Small intestine (tissue), 7 donors: Measurements from ENCODE around the gene TMEFF2. TPM values are rescaled to one million over a fixed set of nuclear protein-coding genes. Genes with fewer than 3 reads are reported as not detected.

Experiments
- DNase-seq, 2 donors: peaks; one replicate each; pipeline versions ENCODE4 v3.0.0 to v3.0.0-alpha.2; 2013
- FAIRE-seq: peaks from 2 replicates; lab custom pipeline; 2012; peaks lifted over from hg19 to GRCh38; lab: Jason Lieb, UNC
- H3K27ac ChIP-seq, 3 donors: one replicate each; pipeline ENCODE4 v1.5.1; 2013; ENCODE audit warnings: low read length in 2 of 3, mild to moderate bottlenecking in 2 of 3, control low read depth in 1 of 3, inconsistent platforms in 1 of 3, low read depth in 1 of 3, moderate library complexity in 1 of 3
- H3K27me3 ChIP-seq, 3 donors: one replicate each; pipeline ENCODE4 v1.6.1; 2013; ENCODE audit warnings: low read length in 3 of 3, inconsistent platforms in 1 of 3; ENCODE audit not compliant: control insufficient read depth in 3 of 3, insufficient read depth in 3 of 3
- H3K36me3 ChIP-seq, 3 donors: one replicate each; pipeline ENCODE4 v1.6.1; 2013; ENCODE audit warnings: low read length in 3 of 3, inconsistent platforms in 1 of 3, low read depth in 1 of 3, mild to moderate bottlenecking in 1 of 3, moderate library complexity in 1 of 3; ENCODE audit not compliant: control insufficient read depth in 3 of 3, insufficient read depth in 2 of 3
- H3K4me1 ChIP-seq, 3 donors: one replicate each; pipeline ENCODE4 v1.6.1; 2013; ENCODE audit warnings: low read length in 2 of 3, inconsistent platforms in 1 of 3, low read depth in 1 of 3, mild to moderate bottlenecking in 1 of 3, moderate library complexity in 1 of 3; ENCODE audit not compliant: control insufficient read depth in 3 of 3, insufficient read depth in 2 of 3
- H3K4me3 ChIP-seq, 3 donors: one replicate each; pipeline ENCODE4 v1.5.1; 2013; ENCODE audit warnings: low read length in 3 of 3, control low read depth in 1 of 3, inconsistent platforms in 1 of 3, low read depth in 1 of 3, mild to moderate bottlenecking in 1 of 3, moderate library complexity in 1 of 3
- H3K9me3 ChIP-seq, 2 donors: one replicate each; pipeline ENCODE4 v1.6.1; 2013; ENCODE audit warnings: low read depth in 1 of 2, low read length in 1 of 2; ENCODE audit not compliant: control insufficient read depth in 2 of 2, insufficient read depth in 1 of 2
- WGBS, 3 donors: extraction: QIAGEN DNeasy Blood & Tissue Kit; methylation state at CpG; one replicate each; pipeline ENCODE4 v1.1.7; 2013; 5-methylcytosine and 5-hydroxymethylcytosine counted together
- polyA plus RNA-seq, 4 donors: library from polyadenylated mRNA; stranded (reverse) in 3 of 4; unstranded in 1 of 4; fragments of 200-250 nt in 3 of 4; fragments of 120-200 nt in 1 of 4; gene quantifications; one replicate each; pipeline versions ENCODE4 v1.2.1 to v1.2.3, GENCODE V29; 2013
- donor health status: healthy with polysubstance abuse.
- donor health status: control.
- donor health status: control.
- donor health status: Bipolar disorder and iron deficiency.
- donor health status: healthy.

The TMEFF2 gene
- polyA plus RNA-seq, 4 donors: 0.34 to 2.0 TPM; not detected in 2

DNA sequence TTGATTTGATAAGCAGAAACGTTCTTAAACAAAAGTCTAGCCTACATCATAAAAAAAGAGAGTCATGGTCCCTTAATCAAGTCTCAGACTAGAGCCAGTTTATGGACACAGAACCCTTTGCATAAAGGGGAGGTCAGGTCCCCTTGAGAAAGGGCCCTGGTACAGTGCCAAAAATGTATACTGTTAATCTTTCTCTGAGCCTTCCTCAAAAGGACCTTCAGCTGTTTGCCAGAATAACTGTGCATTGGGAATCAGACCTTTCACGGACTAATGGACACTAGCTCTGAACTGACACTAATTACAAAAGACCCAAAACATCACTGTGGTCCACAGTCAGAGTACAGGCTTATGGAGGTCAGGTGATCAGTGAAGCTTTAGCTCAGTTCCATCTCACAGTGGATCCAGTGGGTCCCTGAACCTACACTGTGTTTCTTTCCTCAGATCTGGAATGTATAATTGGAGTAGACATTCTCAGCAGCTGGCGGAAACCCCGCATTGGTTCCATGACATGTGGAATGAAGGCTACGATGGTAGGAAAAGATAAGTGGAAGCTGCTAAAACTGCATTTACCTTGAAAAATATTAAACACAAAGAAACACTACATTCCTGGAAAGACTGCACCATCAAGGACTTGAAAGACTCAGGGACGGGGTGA is 151.4 kb downstream of the TMEFF2 start:
- 78 to 84% (median 82%) methylated on average over 6 of the region's 6 CpGs for WGBS, 3 donors

GRCh38 chr2:192042126-192042525 is 152.6 kb downstream of the TMEFF2 start:
- peaks cover 0 to 3% of the 10 kb centered on the region in 2 donors for H3K9me3 ChIP-seq
- H3K27me3 ChIP-seq: no peaks in the 10 kb centered on the region
- no peak overlapping the region for H3K27ac ChIP-seq
- H3K36me3 ChIP-seq: no peaks in the 10 kb centered on the region
- H3K4me3 ChIP-seq: no peak overlapping the region
- no peak for DNase-seq
- no peak for FAIRE-seq
- WGBS, 3 donors: 89 to 90% (median 89%) methylated on average over 5 of the region's 5 CpGs
- no peaks in the 10 kb centered on the region for H3K4me1 ChIP-seq

More for the DNA sequence above, 151.4 kb downstream of the TMEFF2 start:
- Histone ChIP-seq H3K9me3 (peaks cover 0 to 3% of the 10 kb centered on the region in 2 donors), H3K27ac (no peak overlapping the region), H3K4me3 (no peak overlapping the region), H3K36me3 (no peaks in the 10 kb centered on the region), H3K27me3 (no peaks in the 10 kb centered on the region), H3K4me1 (no peaks in the 10 kb centered on the region)
- no peak for FAIRE-seq
- no peak for DNase-seq

GRCh38 chr2:192038110-192038509 is 156.6 kb downstream of the TMEFF2 start:
- DNase-seq: no peak
- no peak overlapping the region for H3K4me3 ChIP-seq
- WGBS, 3 donors: 76 to 86% (median 79%) methylated on average over 1 of the region's 1 CpG
- no peaks in the 10 kb centered on the region for H3K27me3 ChIP-seq
- no peak for FAIRE-seq
- H3K4me1 ChIP-seq: no peaks in the 10 kb centered on the region
- H3K27ac ChIP-seq: no peak overlapping the region
- H3K36me3 ChIP-seq: no peaks in the 10 kb centered on the region
- H3K9me3 ChIP-seq: no peaks in the 10 kb centered on the region

DNA sequence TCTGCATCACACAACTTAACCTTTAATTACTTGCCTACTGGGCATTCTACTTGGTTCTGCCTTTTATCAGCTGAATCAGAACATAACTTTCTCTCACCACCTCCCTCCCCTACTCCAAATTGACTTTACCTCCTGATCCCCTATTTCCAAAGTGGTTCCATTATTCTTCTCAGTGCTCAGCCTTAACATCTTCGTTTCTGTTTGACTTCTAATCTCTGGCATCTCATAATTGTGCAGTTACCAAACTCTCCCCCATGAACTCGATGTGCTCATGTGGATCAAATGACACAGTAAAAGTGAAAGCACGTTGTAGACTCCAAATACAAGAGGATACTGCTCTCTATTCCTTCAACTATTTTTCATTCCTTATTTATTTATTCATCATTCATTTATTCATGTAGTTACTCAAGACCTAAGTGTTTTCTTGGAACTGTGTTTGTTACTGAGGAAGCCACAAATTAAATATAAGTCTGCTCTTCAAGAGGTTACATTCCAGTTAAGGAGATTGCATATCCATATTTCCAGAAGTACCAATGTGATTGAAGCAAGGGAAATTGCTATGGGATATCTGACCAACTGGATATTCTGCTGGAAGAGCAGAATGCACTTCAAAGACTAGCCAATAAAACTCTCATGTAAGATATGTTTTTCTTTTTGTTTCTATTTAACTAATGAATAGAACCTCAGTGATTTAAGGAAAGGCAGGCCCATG is 158.8 kb downstream of the TMEFF2 start:
- WGBS, 3 donors: 7 to 29% (median 22%) methylated on average over 3 of the region's 3 CpGs

DNA sequence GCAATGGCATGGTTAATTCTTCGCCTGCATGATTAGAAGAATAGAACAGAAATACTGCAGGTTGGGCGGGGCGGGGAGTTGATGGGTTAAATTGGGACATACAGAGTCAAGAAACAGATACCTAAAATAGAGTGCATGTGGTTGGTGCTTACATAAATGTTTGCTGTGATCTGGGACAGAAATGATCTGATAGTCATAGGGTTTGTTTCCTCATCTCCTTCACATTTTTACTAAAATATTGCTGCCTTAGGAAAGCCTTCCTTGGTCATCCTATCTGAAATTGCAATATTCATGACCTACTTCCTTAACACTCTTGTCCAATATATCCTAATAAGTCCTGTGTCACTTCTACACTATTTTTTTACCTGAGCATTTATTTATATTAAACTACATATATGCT is 163.9 kb downstream of the TMEFF2 start:
- Histone ChIP-seq H3K9me3 (no peaks in the 10 kb centered on the region), H3K4me3 (no peak overlapping the region), H3K27me3 (no peaks in the 10 kb centered on the region), H3K36me3 (no peaks in the 10 kb centered on the region), H3K4me1 (peaks cover 0 to 8% (median 0%) of the 10 kb centered on the region in 3 donors), H3K27ac (no peak overlapping the region)
- DNase-seq: no peak
- 93 to 98% (median 97%) methylated on average over 3 of the region's 3 CpGs for WGBS, 3 donors
- no peak for FAIRE-seq

More for the DNA sequence above, 158.8 kb downstream of the TMEFF2 start:
- Histone ChIP-seq H3K27ac (no peak overlapping the region), H3K4me3 (no peak overlapping the region), H3K36me3 (no peaks in the 10 kb centered on the region), H3K27me3 (no peaks in the 10 kb centered on the region), H3K9me3 (no peaks in the 10 kb centered on the region), H3K4me1 (no peaks in the 10 kb centered on the region)
- no peak for DNase-seq
- no peak for FAIRE-seq

- WGBS, 3 donors: 80 to 87% (median 80%) methylated on average over 1 of the region's 1 CpG
- no peak for FAIRE-seq
Measured at GRCh38 chr2:192030289-192030688, 164.4 kb downstream of the TMEFF2 start.

GRCh38 chr2:192029089-192029488 is 165.6 kb downstream of the TMEFF2 start:
- Histone ChIP-seq H3K9me3 (no peaks in the 10 kb centered on the region), H3K27me3 (no peaks in the 10 kb centered on the region), H3K4me3 (no peak overlapping the region), H3K4me1 (peaks cover 0 to 8% (median 0%) of the 10 kb centered on the region in 3 donors), H3K27ac (no peak overlapping the region), H3K36me3 (no peaks in the 10 kb centered on the region)
- DNase-seq (peak in 1 of 2 donors; percentile 13), FAIRE-seq (no peak)
- 72 to 95% (median 81%) methylated on average over 2 of the region's 2 CpGs for WGBS, 3 donors

More at GRCh38 chr2:192030289-192030688, 164.4 kb downstream of the TMEFF2 start:
- Histone ChIP-seq H3K27me3 (no peaks in the 10 kb centered on the region), H3K4me1 (peaks cover 0 to 8% (median 0%) of the 10 kb centered on the region in 3 donors), H3K9me3 (no peaks in the 10 kb centered on the region), H3K4me3 (no peak overlapping the region), H3K36me3 (no peaks in the 10 kb centered on the region), H3K27ac (no peak overlapping the region)
- DNase-seq: no peak

GRCh38 chr2:192026825-192027120 is 168.0 kb downstream of the TMEFF2 start:
- H3K4me3 ChIP-seq: no peak overlapping the region
- DNase-seq: no peak
- no peaks in the 10 kb centered on the region for H3K27me3 ChIP-seq
- H3K36me3 ChIP-seq: no peaks in the 10 kb centered on the region
- WGBS, 3 donors: 68 to 91% (median 89%) methylated on average over 1 of the region's 1 CpG
- no peak overlapping the region for H3K27ac ChIP-seq
- no peaks in the 10 kb centered on the region for H3K9me3 ChIP-seq
- peaks cover 0 to 8% (median 0%) of the 10 kb centered on the region in 3 donors for H3K4me1 ChIP-seq
- FAIRE-seq: no peak
